ENCODE data around the gene ATAT1. TPM values are rescaled to one million over a fixed set of nuclear protein-coding genes. Genes with fewer than 3 reads are reported as not detected.
"Not testable (repeated sequence)": the region's sequence is repeated elsewhere in the genome, so short reads cannot be mapped to it uniquely, and the experiment has no call there.

ATAT1 gene
- total RNA-seq (2014; rRNA removed; shearing (Covaris generic)), result 11.7 and 13.1 TPM in 2 replicates

GRCh38 chr6:30626484-30627366 is at the start of gene ATAT1:
Gene ATAT1, plus strand, starts transcription at chr6:30626874.
- peak within 1 kb of the TSS; percentile 92 for H3K4me3 ChIP-seq (ENCODE audit: insufficient read depth, low read depth, low read length)
- H3K36me3 ChIP-seq (replicated peaks; ENCODE audit: control insufficient read depth, insufficient read depth, low read length), result peaks cover 25% of the 10 kb centered on the region
- H3K27me3 ChIP-seq (ENCODE audit: control insufficient read depth, insufficient read depth, low read length), result no peaks in the 10 kb centered on the region
- DNase-seq, result peak; percentile 96

- H3K27me3 ChIP-seq (ENCODE audit: control insufficient read depth, insufficient read depth, low read length), result no peaks in the 10 kb centered on the region
- peaks cover 46% of the 10 kb centered on the region for H3K36me3 ChIP-seq (replicated peaks; ENCODE audit: control insufficient read depth, insufficient read depth, low read length)
- DNase-seq, result no peak
- H3K4me3 ChIP-seq (ENCODE audit: insufficient read depth, low read depth, low read length), result no peak overlapping the region
Measured at GRCh38 chr6:30578051-30578450, 48.6 kb upstream of the ATAT1 start.

- H3K4me3 ChIP-seq (ENCODE audit: insufficient read depth, low read depth, low read length), result no peak overlapping the region
- no peaks in the 10 kb centered on the region for H3K27me3 ChIP-seq (ENCODE audit: control insufficient read depth, insufficient read depth, low read length)
- no peak for DNase-seq
- H3K36me3 ChIP-seq (replicated peaks; ENCODE audit: control insufficient read depth, insufficient read depth, low read length), result peaks cover 70% of the 10 kb centered on the region
Measured at GRCh38 chr6:30583921-30584320, 42.8 kb upstream of the ATAT1 start.

- peak; percentile 5 for DNase-seq
Measured at GRCh38 chr6:30589754-30590358, 36.8 kb upstream of the ATAT1 start.

GRCh38 chr6:30590509-30590908 is 36.2 kb upstream of the ATAT1 start:
- peak; percentile 7 for DNase-seq
- H3K4me3 ChIP-seq (ENCODE audit: insufficient read depth, low read depth, low read length), result no peak overlapping the region
- H3K36me3 ChIP-seq (replicated peaks; ENCODE audit: control insufficient read depth, insufficient read depth, low read length), result peaks cover 45% of the 10 kb centered on the region
- H3K27me3 ChIP-seq (ENCODE audit: control insufficient read depth, insufficient read depth, low read length), result no peaks in the 10 kb centered on the region

More at GRCh38 chr6:30589754-30590358, 36.8 kb upstream of the ATAT1 start:
- Histone ChIP-seq H3K4me3 (ENCODE audit: insufficient read depth, low read depth, low read length) (no peak overlapping the region), H3K27me3 (ENCODE audit: control insufficient read depth, insufficient read depth, low read length) (no peaks in the 10 kb centered on the region), H3K36me3 (replicated peaks; ENCODE audit: control insufficient read depth, insufficient read depth, low read length) (peaks cover 52% of the 10 kb centered on the region)

GRCh38 chr6:30591008-30591407 is 35.7 kb upstream of the ATAT1 start:
- Histone ChIP-seq H3K36me3 (replicated peaks; ENCODE audit: control insufficient read depth, insufficient read depth, low read length) (peaks cover 40% of the 10 kb centered on the region), H3K4me3 (ENCODE audit: insufficient read depth, low read depth, low read length) (no peak overlapping the region), H3K27me3 (ENCODE audit: control insufficient read depth, insufficient read depth, low read length) (no peaks in the 10 kb centered on the region)
- no peak for DNase-seq

- peaks cover 29% of the 10 kb centered on the region for H3K36me3 ChIP-seq (replicated peaks; ENCODE audit: control insufficient read depth, insufficient read depth, low read length)
- DNase-seq, result no peak
- H3K4me3 ChIP-seq (ENCODE audit: insufficient read depth, low read depth, low read length), result no peak overlapping the region
- no peaks in the 10 kb centered on the region for H3K27me3 ChIP-seq (ENCODE audit: control insufficient read depth, insufficient read depth, low read length)
Measured at GRCh38 chr6:30592287-30592686, 34.4 kb upstream of the ATAT1 start.

GRCh38 chr6:30597315-30598144 is 29.1 kb upstream of the ATAT1 start:
- H3K27me3 ChIP-seq (ENCODE audit: control insufficient read depth, insufficient read depth, low read length), result not testable (repeated sequence)
- peaks cover 14% of the 10 kb centered on the region for H3K36me3 ChIP-seq (replicated peaks; ENCODE audit: control insufficient read depth, insufficient read depth, low read length)

GRCh38 chr6:30598912-30599624 is 27.6 kb upstream of the ATAT1 start:
- Histone ChIP-seq H3K36me3 (replicated peaks; ENCODE audit: control insufficient read depth, insufficient read depth, low read length) (peaks cover 29% of the 10 kb centered on the region), H3K4me3 (ENCODE audit: insufficient read depth, low read depth, low read length) (no peak overlapping the region), H3K27me3 (ENCODE audit: control insufficient read depth, insufficient read depth, low read length) (no peaks in the 10 kb centered on the region)
- no peak for DNase-seq

More at GRCh38 chr6:30597315-30598144, 29.1 kb upstream of the ATAT1 start:
- DNase-seq, result peak; percentile 81
- not testable (repeated sequence) for H3K4me3 ChIP-seq (ENCODE audit: insufficient read depth, low read depth, low read length)

- no peak for DNase-seq
- Histone ChIP-seq H3K36me3 (replicated peaks; ENCODE audit: control insufficient read depth, insufficient read depth, low read length) (peaks cover 36% of the 10 kb centered on the region), H3K4me3 (ENCODE audit: insufficient read depth, low read depth, low read length) (no peak overlapping the region), H3K27me3 (ENCODE audit: control insufficient read depth, insufficient read depth, low read length) (no peaks in the 10 kb centered on the region)
Measured at GRCh38 chr6:30599625-30600324, 26.9 kb upstream of the ATAT1 start.

- no peak for DNase-seq
- no peak overlapping the region for H3K4me3 ChIP-seq (ENCODE audit: insufficient read depth, low read depth, low read length)
- H3K27me3 ChIP-seq (ENCODE audit: control insufficient read depth, insufficient read depth, low read length), result no peaks in the 10 kb centered on the region
- peaks cover 42% of the 10 kb centered on the region for H3K36me3 ChIP-seq (replicated peaks; ENCODE audit: control insufficient read depth, insufficient read depth, low read length)
Measured at GRCh38 chr6:30600451-30600961, 26.2 kb upstream of the ATAT1 start.

GRCh38 chr6:30601436-30601814 is 25.2 kb upstream of the ATAT1 start:
- Histone ChIP-seq H3K36me3 (replicated peaks; ENCODE audit: control insufficient read depth, insufficient read depth, low read length) (peaks cover 50% of the 10 kb centered on the region), H3K4me3 (ENCODE audit: insufficient read depth, low read depth, low read length) (no peak overlapping the region), H3K27me3 (ENCODE audit: control insufficient read depth, insufficient read depth, low read length) (no peaks in the 10 kb centered on the region)
- DNase-seq, result no peak

- H3K36me3 ChIP-seq (replicated peaks; ENCODE audit: control insufficient read depth, insufficient read depth, low read length), result peaks cover 56% of the 10 kb centered on the region
Measured at GRCh38 chr6:30601815-30602641, 24.6 kb upstream of the ATAT1 start.

More at GRCh38 chr6:30601815-30602641, 24.6 kb upstream of the ATAT1 start:
- no peak overlapping the region for H3K4me3 ChIP-seq (ENCODE audit: insufficient read depth, low read depth, low read length)
- H3K27me3 ChIP-seq (ENCODE audit: control insufficient read depth, insufficient read depth, low read length), result no peaks in the 10 kb centered on the region
- no peak for DNase-seq

Measured in H7 (cell line).